ENCODE data around the gene C1orf50. TPM values are rescaled to one million over a fixed set of nuclear protein-coding genes. Genes with fewer than 3 reads are reported as not detected.
A peak's percentile ranks its signal among the peaks of the same experiment; 100 is the strongest.

C1orf50 gene
- total and polyA plus RNA-seq, 2 of the 4 experiments (the other 2 are of a cell fraction): 2.0 to 6.0 TPM

- H4K91ac ChIP-seq (ENCODE audit: insufficient read depth, low read depth, low read length): no peak overlapping the region
- POLR2A ChIA-PET (ENCODE audit: unreplicated experiment): no interaction called here
- H3K27me3 ChIP-seq (ENCODE audit: control insufficient read depth, insufficient read depth, low read length): no peaks in the 10 kb centered on the region
- no peak overlapping the region for H3K9ac ChIP-seq (ENCODE audit: low read depth, low read length)
- DNase-seq (peak; percentile 75), ATAC-seq (ENCODE audit: low read depth) (peak; percentile 62)
- H2BK5ac ChIP-seq (ENCODE audit: low read depth, low read length, poor library complexity, severe bottlenecking): no peak overlapping the region
- H3K14ac ChIP-seq (replicated peaks; ENCODE audit: low read depth, low read length): no peak overlapping the region
- no peak overlapping the region for H3K23ac ChIP-seq (ENCODE audit: low read depth, low read length)
- WGBS, 2 experiments (ENCODE audit: extremely low coverage in 2 of 2, insufficient read length in 1 of 2): no CpG with 5 or more reads among the region's 1 CpG
- peaks cover 72% of the 10 kb centered on the region for H3K36me3 ChIP-seq (ENCODE audit: control insufficient read depth, insufficient read depth, low read length)
- peaks cover 3% of the 10 kb centered on the region for H3K4me1 ChIP-seq (ENCODE audit: control insufficient read depth, insufficient read depth, low read length)
- H2AFZ ChIP-seq (replicated peaks; ENCODE audit: low read length, poor library complexity): no peak overlapping the region
- H2AK5ac ChIP-seq (ENCODE audit: low read depth, low read length): no peak overlapping the region
- H2AK9ac ChIP-seq (replicated peaks; ENCODE audit: low read depth, low read length, poor library complexity): no peak overlapping the region
- in situ Hi-C loops (cut with MboI; ENCODE audit: low sequenced_read_pairs) (no loop called here), intact Hi-C loops (cut with micrococcal nuclease) (no loop called here), dilution Hi-C loops (cut with HindIII; ENCODE audit: low sequenced_read_pairs, unreplicated experiment) (no loop called here)
- no peak overlapping the region for H4K8ac ChIP-seq (ENCODE audit: low read depth in 2 of 2, low read length in 2 of 2)
- H3K9me1 ChIP-seq (ENCODE audit: insufficient read depth, low read length): peaks cover 12% of the 10 kb centered on the region; the same call in 1 of the 2 replicates
- BruUV-seq (replicated peaks): no TSS peak
- no peak overlapping the region for H2BK20ac ChIP-seq (ENCODE audit: low read depth, low read length)
- H3K9me3 ChIP-seq (ENCODE audit: control insufficient read depth, insufficient read depth, low read length): no peaks in the 10 kb centered on the region
- no peak overlapping the region for H3K4ac ChIP-seq (ENCODE audit: low read depth, low read length)
- H3K27ac ChIP-seq (ENCODE audit: insufficient read depth, low read length): no peak overlapping the region
- peak overlapping the region; percentile 68; the same call in 1 of the 2 replicates for H3K4me2 ChIP-seq (ENCODE audit: low read depth, low read length)
- no peak overlapping the region for H4K5ac ChIP-seq (ENCODE audit: low read depth, low read length)
- CTCF ChIA-PET: no interaction called here
- H3K56ac ChIP-seq (ENCODE audit: extremely low read depth, insufficient read depth, low read length): no peak overlapping the region
- no peak overlapping the region for H2BK120ac ChIP-seq (ENCODE audit: low read depth, low read length)
- TF ChIP-seq CHD1 (IDR thresholded peaks at IDR 0.05; ENCODE audit: low read depth, low read length): no peak
- peak; percentile 82 for TF ChIP-seq CEBPB (IDR thresholded peaks at IDR 0.05; ENCODE audit: low read depth, low read length)
- no peak for TF ChIP-seq MAFK (IDR thresholded peaks at IDR 0.05; ENCODE audit: low read depth, low read length)
- TF ChIP-seq BHLHE40 (IDR thresholded peaks at IDR 0.05; ENCODE audit: low read depth, low read length): no peak; the same call in 1 of the 2 replicates
- no peak for TF ChIP-seq RCOR1 (IDR thresholded peaks at IDR 0.05; ENCODE audit: insufficient replicate concordance, low read length)
- no peak for TF ChIP-seq SMC3 (IDR thresholded peaks at IDR 0.05; ENCODE audit: low read depth, low read length)
- no peak for TF ChIP-seq POLR2A (IDR thresholded peaks at IDR 0.05; ENCODE audit: low read depth, low read length)
- TF ChIP-seq CTCF (conservative IDR thresholded peaks at IDR 0.05; ENCODE audit: low read depth, low read length): no peak
- no peak for TF ChIP-seq USF2 (IDR thresholded peaks at IDR 0.05; ENCODE audit: low read depth, low read length)
- peak; percentile 86; the same call in 1 of the 2 replicates for TF ChIP-seq FOS (IDR thresholded peaks at IDR 0.05; ENCODE audit: low read depth, low read length)
- no peak for TF ChIP-seq ELK1 (IDR thresholded peaks at IDR 0.05; ENCODE audit: borderline replicate concordance, low read depth, low read length)
- H4K20me1 ChIP-seq (ENCODE audit: insufficient read depth, low read length): peaks cover 10% of the 10 kb centered on the region
- H2BK15ac ChIP-seq (ENCODE audit: low read depth, low read length): no peak overlapping the region
- no peak overlapping the region for H3K4me3 ChIP-seq (ENCODE audit: insufficient read depth, low read depth, low read length)
- peaks cover 38 to 41% of the 10 kb centered on the region in 2 experiments for H3K79me1 ChIP-seq (ENCODE audit: low read depth in 1 of 2, low read length in 2 of 2)
- no peak overlapping the region for H3K18ac ChIP-seq (ENCODE audit: low read depth, low read length)
Observed at GRCh38 chr1:42753070-42753469, 14.0 kb upstream of the C1orf50 start.
